ENCODE data around the gene DUSP23.

- TF ChIP-seq EZH2phosphoT487 (IDR thresholded peaks at IDR 0.05; ENCODE audit: insufficient read depth, low read depth) (no peak), EZH2 (IDR thresholded peaks at IDR 0.05; ENCODE audit: insufficient read depth, poor library complexity, severe bottlenecking) (no peak)
Measured at GRCh38 chr1:159802111-159802510, 21.3 kb downstream of the DUSP23 start, which contains the start of gene FCRL6.

Data from GM23248 (cell line).